ENCODE data around the gene SDS.

Gene SDS

DNA sequence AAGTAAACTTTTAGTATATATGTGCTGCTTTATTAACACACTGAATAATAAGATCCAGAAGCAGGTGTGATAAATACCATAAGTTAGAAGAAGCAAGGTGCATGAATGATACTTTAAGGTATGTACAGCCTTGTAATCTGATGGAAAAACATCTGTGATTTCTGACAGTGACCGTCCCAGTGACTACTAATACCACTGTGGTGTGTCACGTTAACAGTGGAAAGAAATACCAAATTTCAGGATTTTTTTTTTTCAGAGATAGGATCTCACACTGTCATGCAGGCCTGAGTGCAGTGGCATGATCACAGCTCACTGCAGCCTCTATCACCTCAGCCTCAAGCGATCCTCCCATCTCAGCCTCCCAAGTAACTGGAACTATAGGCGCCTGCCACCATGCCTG is 21.5 kb downstream of the SDS start:
- peaks cover 56% of the 10 kb centered on the region for H3K36me3 Mint-ChIP-seq
- DNase-seq (ENCODE audit: low spot score in 2 of 2): no peak
- no peak for ATAC-seq
- H3K27ac Mint-ChIP-seq: no peak overlapping the region
- no peak overlapping the region for H3K4me3 Mint-ChIP-seq
- H3K4me1 Mint-ChIP-seq: no peaks in the 10 kb centered on the region
- no peaks in the 10 kb centered on the region for H3K9me3 Mint-ChIP-seq

DNA sequence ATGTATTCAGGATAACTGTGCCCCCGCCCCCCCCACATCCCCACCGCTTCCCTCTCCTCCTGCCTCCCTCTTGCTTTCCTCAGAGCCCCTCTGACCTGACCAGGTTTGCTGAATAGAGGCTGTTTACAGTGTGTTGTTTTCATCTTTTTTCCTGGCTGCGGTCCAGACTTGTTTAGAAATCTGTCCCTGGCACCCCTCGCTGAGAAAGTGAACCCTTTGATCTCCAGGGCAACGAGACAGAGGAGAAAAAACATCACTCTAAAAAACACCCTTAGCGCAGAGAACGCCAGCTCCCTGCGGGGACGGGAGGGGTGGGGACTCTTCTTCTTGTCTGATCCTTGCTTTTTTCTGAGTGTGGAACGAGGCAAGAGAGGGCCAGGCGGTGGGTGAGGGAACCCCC is 22.5 kb downstream of the SDS start:
- Mint-ChIP-seq H3K36me3 (peaks cover 54% of the 10 kb centered on the region), H3K9me3 (no peaks in the 10 kb centered on the region), H3K27ac (no peak overlapping the region), H3K4me1 (no peaks in the 10 kb centered on the region), H3K4me3 (no peak overlapping the region)
- ATAC-seq (no peak), DNase-seq (ENCODE audit: low spot score in 2 of 2) (no peak)

DNA sequence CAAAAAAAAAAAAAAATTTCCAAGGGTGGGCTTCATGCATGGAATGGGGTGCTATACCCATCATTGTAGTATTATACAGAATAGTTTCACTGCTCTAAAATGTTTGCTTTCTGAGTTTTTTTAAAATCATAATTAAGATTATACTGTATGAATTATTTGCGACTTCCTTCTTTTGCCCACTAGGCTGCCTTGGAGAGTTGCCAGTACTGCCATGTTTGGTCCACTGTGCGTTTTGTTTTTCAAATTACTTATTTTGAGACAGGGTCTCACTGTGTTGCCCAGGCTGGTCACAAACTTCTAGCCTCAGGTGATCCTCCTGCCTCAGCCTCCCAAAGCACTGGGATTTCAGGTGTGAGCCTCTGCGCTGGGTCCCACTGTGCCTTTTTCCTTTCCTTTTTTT is 25.4 kb downstream of the SDS start:
- Mint-ChIP-seq H3K27ac (no peak overlapping the region), H3K4me1 (no peaks in the 10 kb centered on the region), H3K9me3 (no peaks in the 10 kb centered on the region), H3K36me3 (peaks cover 43% of the 10 kb centered on the region), H3K4me3 (no peak overlapping the region)
- no peak for DNase-seq (ENCODE audit: low spot score in 2 of 2)
- no peak for ATAC-seq

- DNase-seq (ENCODE audit: low spot score in 2 of 2) (no peak), ATAC-seq (no peak)
- Mint-ChIP-seq H3K4me3 (no peak overlapping the region), H3K9me3 (no peaks in the 10 kb centered on the region), H3K36me3 (peaks cover 43% of the 10 kb centered on the region), H3K27ac (no peak overlapping the region), H3K4me1 (peaks cover 12% of the 10 kb centered on the region)
Measured at GRCh38 chr12:113374823-113375428, 28.8 kb downstream of the SDS start.

DNA sequence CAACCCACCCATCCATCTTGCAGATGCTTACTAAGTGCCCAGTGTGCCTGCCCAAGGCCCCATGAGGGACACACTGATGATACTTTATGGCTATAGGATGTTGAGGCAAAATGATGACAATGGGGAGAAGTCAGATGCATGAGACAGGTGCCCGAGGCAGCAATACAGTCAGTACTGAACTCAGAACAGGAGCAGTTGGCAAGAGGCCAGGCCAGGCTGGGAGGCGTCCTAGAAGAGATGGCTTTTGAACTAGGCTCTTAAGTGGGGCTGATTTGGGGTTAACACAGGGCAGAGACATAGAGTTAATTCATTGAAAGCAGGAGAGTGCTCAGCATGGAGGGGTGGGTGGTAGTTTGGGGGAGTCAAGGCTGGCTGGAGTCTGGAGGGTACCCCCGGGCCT is 29.7 kb downstream of the SDS start:
- Mint-ChIP-seq H3K27ac (peak overlapping the region; percentile 7), H3K9me3 (no peaks in the 10 kb centered on the region), H3K36me3 (peaks cover 33% of the 10 kb centered on the region), H3K4me3 (no peak overlapping the region), H3K4me1 (peaks cover 12% of the 10 kb centered on the region)
- no peak for ATAC-seq
- DNase-seq (ENCODE audit: low spot score in 2 of 2): no peak

DNA sequence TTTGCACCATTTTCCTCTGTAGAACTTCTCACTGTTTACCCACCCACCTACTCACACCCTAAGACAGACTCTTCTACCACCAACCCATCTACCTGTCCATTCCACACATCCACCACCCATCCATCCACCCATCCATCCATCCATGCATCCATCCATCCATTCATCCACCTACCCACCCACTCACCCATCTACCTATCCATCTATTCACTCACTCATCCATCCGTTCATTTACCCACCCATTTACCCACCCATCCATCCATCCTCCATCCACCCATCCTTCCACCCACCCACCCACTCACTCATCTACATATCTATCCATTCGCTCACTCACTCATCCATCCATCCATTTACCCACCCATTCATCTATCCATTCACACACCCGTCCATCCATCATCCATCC is 30.2 kb downstream of the SDS start:
- DNase-seq (ENCODE audit: low spot score in 2 of 2): no peak
- Mint-ChIP-seq H3K36me3 (peaks cover 28% of the 10 kb centered on the region), H3K27ac (no peak overlapping the region), H3K9me3 (no peaks in the 10 kb centered on the region), H3K4me3 (no peak overlapping the region), H3K4me1 (peaks cover 12% of the 10 kb centered on the region)
- no peak for ATAC-seq

GRCh38 chr12:113372371-113372770 is 31.3 kb downstream of the SDS start:
- H3K4me1 Mint-ChIP-seq: peaks cover 12% of the 10 kb centered on the region
- DNase-seq (ENCODE audit: low spot score in 2 of 2): no peak
- no peak overlapping the region for H3K27ac Mint-ChIP-seq
- H3K9me3 Mint-ChIP-seq: no peaks in the 10 kb centered on the region
- ATAC-seq: no peak
- peaks cover 20% of the 10 kb centered on the region for H3K36me3 Mint-ChIP-seq
- no peak overlapping the region for H3K4me3 Mint-ChIP-seq

DNA sequence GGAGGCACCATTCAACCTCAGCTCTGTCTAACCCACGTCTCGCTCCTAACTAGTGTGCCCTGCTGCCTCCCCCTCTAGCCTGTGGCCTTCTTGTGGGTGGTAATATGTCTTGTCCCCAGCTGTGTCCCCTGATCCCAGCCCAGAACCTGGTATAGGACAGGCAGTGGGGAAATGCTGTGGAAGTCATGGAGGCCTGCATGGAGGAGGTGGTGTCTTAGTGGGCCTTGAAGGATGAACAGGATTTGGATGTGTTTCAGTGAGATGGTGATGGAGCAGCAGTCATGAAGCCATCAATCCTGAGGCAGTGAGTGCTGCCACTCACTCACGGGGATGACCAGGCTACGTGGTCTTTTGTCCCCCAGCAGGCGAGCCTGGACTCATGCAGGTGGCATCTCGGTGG is 31.9 kb downstream of the SDS start:
- peaks cover 12% of the 10 kb centered on the region for H3K4me1 Mint-ChIP-seq
- no peak overlapping the region for H3K4me3 Mint-ChIP-seq
- ATAC-seq (no peak), DNase-seq (ENCODE audit: low spot score in 2 of 2) (no peak)
- H3K9me3 Mint-ChIP-seq: no peaks in the 10 kb centered on the region
- peaks cover 16% of the 10 kb centered on the region for H3K36me3 Mint-ChIP-seq
- no peak overlapping the region for H3K27ac Mint-ChIP-seq

DNA sequence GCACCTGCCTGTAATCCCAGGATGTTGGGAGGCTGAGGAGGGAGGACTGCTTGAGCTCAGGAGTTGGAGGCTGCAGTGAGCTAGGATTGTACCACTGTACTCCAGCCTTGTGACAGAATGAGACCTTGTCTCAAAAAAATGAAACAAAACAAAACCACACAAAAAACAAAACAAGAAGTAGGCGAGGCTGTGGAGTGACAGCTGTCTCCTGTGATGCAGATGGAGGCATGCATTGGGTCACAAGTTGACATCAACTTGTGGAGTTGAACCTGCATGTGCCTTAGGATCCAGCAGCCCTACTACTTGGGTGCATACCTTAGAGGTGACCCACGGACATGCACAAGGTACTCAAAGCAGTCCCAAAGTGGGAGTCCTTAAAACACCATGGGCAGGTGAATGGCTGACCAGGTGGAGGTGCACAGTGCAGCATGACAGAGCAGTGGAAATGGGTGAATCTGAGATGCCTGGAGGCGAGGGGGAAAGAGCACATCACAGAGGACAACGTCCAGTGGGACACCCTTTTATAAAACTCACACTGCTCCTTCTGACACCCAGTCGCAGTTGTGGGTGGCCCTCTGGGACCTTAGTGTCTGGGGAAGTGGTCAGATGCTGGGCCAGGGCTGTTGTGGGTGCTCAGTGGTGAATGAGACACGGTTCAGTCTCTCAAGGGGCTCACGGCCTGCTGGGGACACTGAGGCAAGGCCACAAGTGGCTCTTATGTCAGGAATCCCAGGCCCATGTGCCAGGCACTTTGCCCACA is 32.6 kb downstream of the SDS start:
- ATAC-seq: no peak
- H3K4me3 Mint-ChIP-seq: no peak overlapping the region
- DNase-seq (ENCODE audit: low spot score in 2 of 2): no peak
- H3K36me3 Mint-ChIP-seq: peaks cover 16% of the 10 kb centered on the region
- peak overlapping the region; percentile 60 for H3K27ac Mint-ChIP-seq
- H3K9me3 Mint-ChIP-seq: no peaks in the 10 kb centered on the region
- H3K4me1 Mint-ChIP-seq: peaks cover 12% of the 10 kb centered on the region

GRCh38 chr12:113369391-113369985 is 34.2 kb downstream of the SDS start:
- ATAC-seq: no peak
- no peak overlapping the region for H3K27ac Mint-ChIP-seq

GRCh38 chr12:113368331-113368730 is 35.4 kb downstream of the SDS start:
- peaks cover 21% of the 10 kb centered on the region for H3K4me1 Mint-ChIP-seq
- H3K27ac Mint-ChIP-seq: no peak overlapping the region
- no peaks in the 10 kb centered on the region for H3K9me3 Mint-ChIP-seq
- H3K36me3 Mint-ChIP-seq: peaks cover 5% of the 10 kb centered on the region
- no peak overlapping the region for H3K4me3 Mint-ChIP-seq
- ATAC-seq: no peak
- DNase-seq (ENCODE audit: low spot score in 2 of 2): no peak

More at GRCh38 chr12:113369391-113369985, 34.2 kb downstream of the SDS start:
- H3K36me3 Mint-ChIP-seq: peaks cover 10% of the 10 kb centered on the region
- H3K4me3 Mint-ChIP-seq: no peak overlapping the region
- DNase-seq (ENCODE audit: low spot score in 2 of 2): no peak
- peaks cover 13% of the 10 kb centered on the region for H3K4me1 Mint-ChIP-seq
- H3K9me3 Mint-ChIP-seq: no peaks in the 10 kb centered on the region

DNA sequence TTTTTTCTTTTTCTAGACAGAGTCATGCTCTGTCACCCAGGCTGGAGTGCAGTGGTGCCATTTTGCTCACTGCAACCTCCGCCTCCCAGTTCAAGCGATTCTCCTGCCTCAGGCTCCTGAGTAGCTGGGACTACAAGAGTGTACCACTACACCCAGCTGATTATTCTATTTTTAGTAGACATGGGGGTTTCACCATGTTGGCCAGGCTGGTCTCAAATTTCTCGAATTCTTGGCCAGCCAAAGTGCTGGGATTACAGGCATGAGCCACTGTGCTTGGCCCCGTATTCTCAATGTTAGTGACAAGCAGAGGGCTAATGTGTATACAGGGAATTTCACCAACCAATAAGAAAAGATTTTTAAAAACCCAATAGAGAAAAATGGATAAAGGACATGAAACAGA is 36.9 kb downstream of the SDS start:
- Mint-ChIP-seq H3K4me3 (no peak overlapping the region), H3K9me3 (no peaks in the 10 kb centered on the region), H3K4me1 (peaks cover 22% of the 10 kb centered on the region), H3K36me3 (peaks cover 6% of the 10 kb centered on the region), H3K27ac (peak overlapping the region; percentile 48)
- ATAC-seq: no peak
- DNase-seq (ENCODE audit: low spot score in 2 of 2): no peak

DNA sequence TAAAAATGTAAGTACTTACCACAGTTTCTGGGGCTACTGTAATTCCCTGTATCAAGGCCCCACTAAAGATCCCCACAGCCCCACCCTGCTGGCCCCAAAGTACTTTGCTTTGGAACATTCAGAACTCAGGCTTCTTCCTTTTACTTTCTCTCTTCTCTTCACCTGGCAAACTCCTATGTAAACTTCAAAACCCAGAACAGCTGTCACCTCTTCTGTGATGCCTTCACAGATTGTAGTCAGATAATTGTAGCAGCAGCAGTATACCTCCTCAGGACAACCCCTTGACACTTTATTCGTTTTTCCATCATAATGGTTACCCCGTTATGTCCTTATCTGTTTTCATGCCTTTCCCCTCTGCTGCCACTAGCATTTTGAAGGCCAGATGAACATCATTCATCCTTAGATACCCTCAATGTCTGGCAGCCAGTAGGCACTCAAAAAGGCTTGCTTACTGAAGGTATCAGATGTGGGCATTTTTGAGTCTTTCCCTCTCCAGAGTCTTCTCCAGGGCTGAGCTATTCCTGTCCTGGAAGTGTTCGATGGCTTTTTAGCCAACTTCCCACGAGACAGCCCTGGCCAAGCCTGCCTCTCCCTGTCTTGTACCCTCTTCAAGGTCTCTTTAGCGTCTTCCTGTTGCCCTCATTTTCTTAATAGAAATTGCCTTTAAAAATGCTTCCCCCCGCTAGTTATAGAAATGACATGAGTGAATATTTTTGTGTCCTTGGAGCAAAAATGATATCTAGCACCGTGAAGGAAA is 37.9 kb downstream of the SDS start:
- Mint-ChIP-seq H3K9me3 (no peaks in the 10 kb centered on the region), H3K36me3 (peaks cover 11% of the 10 kb centered on the region), H3K4me1 (peaks cover 17% of the 10 kb centered on the region), H3K4me3 (no peak overlapping the region), H3K27ac (peak overlapping the region; percentile 63)
- DNase-seq (ENCODE audit: low spot score in 2 of 2) (no peak), ATAC-seq (no peak)

DNA sequence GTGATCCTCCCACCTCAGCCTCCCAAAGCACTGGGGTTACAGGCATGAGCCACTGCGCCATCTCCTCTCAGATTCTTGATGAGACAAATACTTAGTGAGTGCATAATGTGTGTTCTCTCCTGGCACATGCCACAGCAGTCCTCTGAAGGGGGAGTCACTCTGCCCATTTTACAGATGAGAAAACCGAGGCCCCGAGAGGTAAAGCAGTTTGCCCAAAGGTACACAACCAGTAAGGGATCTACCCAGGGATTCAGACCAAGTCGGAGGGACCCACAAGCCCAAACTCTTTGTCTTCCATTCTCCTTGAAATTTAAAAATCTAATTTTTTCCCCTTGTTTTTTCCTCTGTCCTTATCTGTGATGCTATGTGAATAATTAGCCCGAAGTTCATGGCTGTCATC is 39.0 kb downstream of the SDS start:
- peaks cover 24% of the 10 kb centered on the region for H3K4me1 Mint-ChIP-seq
- H3K4me3 Mint-ChIP-seq: no peak overlapping the region
- DNase-seq (ENCODE audit: low spot score in 2 of 2) (no peak), ATAC-seq (no peak)
- H3K27ac Mint-ChIP-seq: peak overlapping the region; percentile 63
- H3K36me3 Mint-ChIP-seq: peaks cover 6% of the 10 kb centered on the region
- no peaks in the 10 kb centered on the region for H3K9me3 Mint-ChIP-seq

DNA sequence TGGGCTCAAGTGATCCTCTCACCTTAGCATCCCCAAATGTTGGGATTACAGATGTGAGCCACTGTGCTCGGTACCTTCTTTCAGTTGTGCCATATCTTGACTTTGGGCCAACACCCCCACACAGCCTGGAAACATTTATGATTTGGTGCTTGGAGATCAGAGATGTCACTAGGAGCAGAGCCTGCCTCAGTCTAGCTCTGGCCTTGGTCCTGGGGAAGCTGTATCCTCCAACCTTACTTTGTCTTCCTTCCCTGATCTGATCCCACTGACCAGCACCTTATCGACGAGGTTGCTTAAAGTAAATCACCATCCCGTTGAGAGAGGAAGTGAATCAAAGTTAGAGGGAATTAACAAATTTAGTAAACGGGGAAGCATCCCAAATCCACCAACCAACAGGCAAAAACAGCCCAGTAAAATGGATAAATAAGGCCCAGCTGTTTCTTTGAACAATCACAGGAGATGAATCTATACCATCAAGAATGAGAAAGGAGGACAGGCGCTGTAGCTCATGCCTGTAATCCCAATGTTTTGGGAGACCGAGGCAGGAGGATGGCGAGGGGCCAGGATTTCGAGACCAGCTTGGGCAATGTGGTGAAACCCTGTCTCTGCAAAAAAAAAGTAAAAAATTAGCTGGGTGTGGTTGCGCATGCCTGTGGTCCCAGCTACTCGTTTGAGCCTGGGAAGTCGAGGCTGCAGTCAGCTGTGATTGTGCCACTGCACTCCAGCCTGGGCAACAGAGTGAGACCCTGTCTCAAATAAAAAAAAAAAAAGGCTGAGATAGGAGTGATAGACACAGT is 41.9 kb downstream of the SDS start:
- ATAC-seq: no peak
- Mint-ChIP-seq H3K36me3 (peaks cover 6% of the 10 kb centered on the region), H3K4me3 (no peak overlapping the region), H3K4me1 (peaks cover 32% of the 10 kb centered on the region), H3K9me3 (no peaks in the 10 kb centered on the region), H3K27ac (peak overlapping the region; percentile 49)
- no peak for DNase-seq (ENCODE audit: low spot score in 2 of 2)
